Keratinocyte (primary cell): ENCODE results near the gene ELANE.

Experiments used
- CTCF ChIP-seq, 3 experiments: IDR thresholded peaks in 1 of 3; conservative IDR thresholded peaks in 1 of 3; optimal IDR thresholded peaks in 1 of 3; 2 replicates in 2 of 3; 3 replicates in 1 of 3; pipeline versions ENCODE3 to v1.5.1; 2011; ENCODE audit warnings: low read length in 3 of 3, mild to moderate bottlenecking in 3 of 3, moderate library complexity in 2 of 3, control low read depth in 1 of 3, inconsistent platforms in 1 of 3; ENCODE audit not compliant: insufficient read depth in 2 of 3; ENCODE audit errors: extremely low read depth in 1 of 3
- EZH2 ChIP-seq: IDR thresholded peaks from one replicate; pipeline ENCODE4 v1.6.1; 2012; ENCODE audit warnings: inconsistent platforms, mild to moderate bottlenecking, low read length, moderate library complexity

- TF ChIP-seq CTCF (optimal IDR thresholded peaks at IDR 0.05 in 1 of 3, IDR thresholded peaks at IDR 0.05 in 1 of 3, conservative IDR thresholded peaks at IDR 0.05 in 1 of 3; ENCODE audit: extremely low read depth in 1 of 3, insufficient read depth in 2 of 3, low read length in 3 of 3) (no peak), EZH2 (no peak)
These were observed 24.3 kb upstream of the ELANE start, which contains the start of gene AZU1 for GRCh38 chr19:827710-828321.
